GM23338 (cell line): ENCODE measurements around the gene LRP1-AS. TPM values are rescaled to one million over a fixed set of nuclear protein-coding genes. Genes with fewer than 3 reads are reported as not detected.

Source experiments
- ATAC-seq: fragments of 200-7000 bp; cut with Tn5 transposase; 3 replicates; pipeline ENCODE4 v1.9.1; 2020
- DNase-seq: peaks from one replicate; pipeline ENCODE4 v3.0.0-alpha.2; 2015; ENCODE audit warnings: low spot score
- H2AFZ ChIP-seq: fragments of 200-600 bp; sonication (generic); 2 replicates; pipeline ENCODE4 v1.8.0; 2016; ENCODE audit warnings: antibody characterized with exemption, mild to moderate bottlenecking, moderate library complexity
- H3F3A ChIP-seq: fragments of 200-600 bp; sonication (generic); replicated peaks from 2 replicates; pipeline ENCODE4 v1.8.0; 2017; ENCODE audit warnings: antibody characterized with exemption, mixed run types, low read depth
- H3K27ac ChIP-seq: fragments of 200-600 bp; sonication (generic); 2 replicates; pipeline ENCODE4 v1.6.1; 2016; ENCODE audit warnings: low read depth
- H3K27me3 ChIP-seq: fragments of 200-600 bp; sonication (generic); 2 replicates; pipeline ENCODE4 v1.8.0; 2016; ENCODE audit warnings: mild to moderate bottlenecking, mixed run types, moderate library complexity; ENCODE audit not compliant: insufficient read depth
- H3K36me3 ChIP-seq: fragments of 200-600 bp; sonication (generic); 2 replicates; pipeline ENCODE4 v1.8.0; 2016; ENCODE audit warnings: mild to moderate bottlenecking; ENCODE audit not compliant: insufficient read depth
- H3K4me1 ChIP-seq: fragments of 200-600 bp; sonication (generic); 2 replicates; pipeline ENCODE4 v1.8.0; 2016; ENCODE audit warnings: mild to moderate bottlenecking, moderate library complexity; ENCODE audit not compliant: insufficient read depth
- H3K4me2 ChIP-seq: fragments of 200-600 bp; sonication (generic); 2 replicates; pipeline ENCODE4 v1.7.1; 2017; ENCODE audit warnings: mixed run types
- H3K4me3 ChIP-seq: fragments of 200-600 bp; sonication (generic); 2 replicates; pipeline ENCODE4 v1.6.1; 2016; ENCODE audit warnings: mixed run types
- H3K79me2 ChIP-seq: fragments of 200-600 bp; sonication (generic); replicated peaks from 2 replicates; pipeline ENCODE4 v1.8.0; 2017; ENCODE audit warnings: mild to moderate bottlenecking; ENCODE audit not compliant: insufficient read depth
- H3K9me2 ChIP-seq: fragments of 200-600 bp; sonication (generic); 2 replicates; pipeline ENCODE4 v1.8.0; 2017; ENCODE audit not compliant: insufficient read depth
- H4K20me1 ChIP-seq: fragments of 200-600 bp; sonication (generic); replicated peaks from 2 replicates; pipeline ENCODE4 v1.8.0; 2017; ENCODE audit warnings: mild to moderate bottlenecking; ENCODE audit not compliant: insufficient read depth
- H3K27ac Mint-ChIP-seq: 2 replicates; pipeline ENCODE4 v1.8.0; 2020; ENCODE audit warnings: inconsistent platforms, mild to moderate bottlenecking, moderate library complexity, mixed read lengths
- H3K27me3 Mint-ChIP-seq: 3 replicates; pipeline ENCODE4 v1.8.0; 2022; ENCODE audit warnings: low read depth, mild to moderate bottlenecking, moderate library complexity, mixed read lengths, inconsistent platforms; ENCODE audit not compliant: insufficient read depth, poor library complexity
- H3K36me3 Mint-ChIP-seq: 3 replicates; pipeline ENCODE4 v1.8.0; 2021; ENCODE audit warnings: low read depth, mild to moderate bottlenecking, inconsistent platforms, moderate library complexity, mixed read lengths
- H3K4me1 Mint-ChIP-seq: 3 replicates; pipeline ENCODE4 v1.8.0; 2020; ENCODE audit warnings: mild to moderate bottlenecking, inconsistent platforms, mixed read lengths
- H3K4me3 Mint-ChIP-seq: 3 replicates; pipeline ENCODE4 v1.8.0; 2021; ENCODE audit warnings: moderate library complexity, mild to moderate bottlenecking, inconsistent platforms, mixed read lengths
- H3K9me3 Mint-ChIP-seq: 3 replicates; pipeline ENCODE4 v1.8.0; 2020; ENCODE audit warnings: moderate library complexity, mild to moderate bottlenecking, inconsistent platforms, mixed read lengths
- ETS1 ChIP-seq: IDR thresholded peaks from 2 replicates; pipeline ENCODE4 v1.6.1; 2016; ENCODE audit warnings: antibody characterized with exemption
- JUNB ChIP-seq: IDR thresholded peaks from one replicate; pipeline ENCODE4 v1.6.1; 2016; ENCODE audit warnings: antibody characterized with exemption; ENCODE audit not compliant: unreplicated experiment
- STAT1 ChIP-seq: IDR thresholded peaks from one replicate; pipeline ENCODE4 v1.6.1; 2016; ENCODE audit warnings: antibody characterized with exemption; ENCODE audit not compliant: unreplicated experiment
- ZNF114 ChIP-seq: fragments of 250-450 bp; sonication (Bioruptor Pico); IDR thresholded peaks from 2 replicates; pipeline ENCODE4 v1.5.0; 2020; ENCODE audit warnings: mild to moderate bottlenecking, moderate library complexity
- ZNF331 ChIP-seq: fragments of 250-450 bp; sonication (Bioruptor Pico); IDR thresholded peaks from 2 replicates; pipeline ENCODE4 v1.5.0; 2020; ENCODE audit warnings: low read depth, mild to moderate bottlenecking, moderate library complexity
- polyA plus RNA-seq: library from polyadenylated mRNA; unstranded; fragments of >200 nt; fragmentation: Nextera tagmentation; extraction: Ambion mirVana; gene quantifications from 2 replicates; pipeline ENCODE4 v1.2.1, GENCODE V29; 2016
- total RNA-seq: library from RNA; depleted of rRNA; stranded (reverse); fragments of >200 nt; shearing (Covaris generic); gene quantifications from 2 replicates; pipeline ENCODE4 v1.2.3, GENCODE V29; 2014
- TF ChIP-seq, protein P1 (sequence below), 2 experiments: fragments of 200-600 bp in 1 of 2; sonication (generic) in 1 of 2; conservative IDR thresholded peaks; 2 replicates each; pipeline versions ENCODE4 v1.5.1 to v1.6.1; 2016 to 2017; ENCODE audit warnings: antibody characterized with exemption in 2 of 2, low read depth in 2 of 2, mild to moderate bottlenecking in 2 of 2, moderate library complexity in 1 of 2

Gene LRP1-AS
- total and polyA plus RNA-seq, 2 experiments from 2014 or later, result 0.86 TPM; not detected in 1

DNA sequence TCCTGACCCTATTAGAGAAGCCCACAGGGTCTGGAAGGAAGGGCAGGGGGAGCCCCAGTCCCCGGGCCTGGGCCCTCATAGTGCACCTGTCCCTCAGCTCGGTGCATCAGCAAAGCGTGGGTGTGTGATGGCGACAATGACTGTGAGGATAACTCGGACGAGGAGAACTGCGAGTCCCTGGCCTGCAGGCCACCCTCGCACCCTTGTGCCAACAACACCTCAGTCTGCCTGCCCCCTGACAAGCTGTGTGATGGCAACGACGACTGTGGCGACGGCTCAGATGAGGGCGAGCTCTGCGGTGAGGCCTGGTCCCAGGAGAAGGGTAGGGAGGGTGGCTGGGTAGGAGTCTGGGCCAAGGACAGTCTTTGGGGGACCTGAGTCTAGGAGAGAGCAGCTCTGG is 26.3 kb upstream of the LRP1-AS start:
- peaks cover 26% of the 10 kb centered on the region for H3K36me3 ChIP-seq
- no peak for TF ChIP-seq ETS1
- TF ChIP-seq, protein P1, sequence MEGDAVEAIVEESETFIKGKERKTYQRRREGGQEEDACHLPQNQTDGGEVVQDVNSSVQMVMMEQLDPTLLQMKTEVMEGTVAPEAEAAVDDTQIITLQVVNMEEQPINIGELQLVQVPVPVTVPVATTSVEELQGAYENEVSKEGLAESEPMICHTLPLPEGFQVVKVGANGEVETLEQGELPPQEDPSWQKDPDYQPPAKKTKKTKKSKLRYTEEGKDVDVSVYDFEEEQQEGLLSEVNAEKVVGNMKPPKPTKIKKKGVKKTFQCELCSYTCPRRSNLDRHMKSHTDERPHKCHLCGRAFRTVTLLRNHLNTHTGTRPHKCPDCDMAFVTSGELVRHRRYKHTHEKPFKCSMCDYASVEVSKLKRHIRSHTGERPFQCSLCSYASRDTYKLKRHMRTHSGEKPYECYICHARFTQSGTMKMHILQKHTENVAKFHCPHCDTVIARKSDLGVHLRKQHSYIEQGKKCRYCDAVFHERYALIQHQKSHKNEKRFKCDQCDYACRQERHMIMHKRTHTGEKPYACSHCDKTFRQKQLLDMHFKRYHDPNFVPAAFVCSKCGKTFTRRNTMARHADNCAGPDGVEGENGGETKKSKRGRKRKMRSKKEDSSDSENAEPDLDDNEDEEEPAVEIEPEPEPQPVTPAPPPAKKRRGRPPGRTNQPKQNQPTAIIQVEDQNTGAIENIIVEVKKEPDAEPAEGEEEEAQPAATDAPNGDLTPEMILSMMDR (conservative IDR thresholded peaks at IDR 0.05; ENCODE audit: low read depth in 2 of 2), result no peak
- no peak for TF ChIP-seq JUNB
- no peak for TF ChIP-seq STAT1
- no peak for TF ChIP-seq ZNF331 (CRISPR knock-in tag)
- no peak overlapping the region for H3K4me3 Mint-ChIP-seq
- H3F3A ChIP-seq, result peaks cover 15% of the 10 kb centered on the region; the same call in 1 of the 2 replicates
- H2AFZ ChIP-seq, result no peak overlapping the region
- H3K27ac ChIP-seq, result no peak overlapping the region
- DNase-seq, result no peak
- H3K27me3 Mint-ChIP-seq, result peaks cover 22% of the 10 kb centered on the region
- no peak for ATAC-seq
- no peaks in the 10 kb centered on the region for H3K4me1 ChIP-seq
- peaks cover 6% of the 10 kb centered on the region for H3K4me1 Mint-ChIP-seq
- H3K4me3 ChIP-seq, result no peak overlapping the region
- peaks cover 20% of the 10 kb centered on the region; the same call in 1 of the 2 replicates for H4K20me1 ChIP-seq
- no peaks in the 10 kb centered on the region for H3K27me3 ChIP-seq
- no peaks in the 10 kb centered on the region; the same call in 1 of the 2 replicates for H3K79me2 ChIP-seq
- H3K27ac Mint-ChIP-seq, result no peak overlapping the region
- H3K4me2 ChIP-seq, result no peak overlapping the region
- H3K9me3 Mint-ChIP-seq, result no peaks in the 10 kb centered on the region; the same call in 2 of the 3 replicates
- peaks cover 91% of the 10 kb centered on the region for H3K36me3 Mint-ChIP-seq
- no peaks in the 10 kb centered on the region for H3K9me2 ChIP-seq

DNA sequence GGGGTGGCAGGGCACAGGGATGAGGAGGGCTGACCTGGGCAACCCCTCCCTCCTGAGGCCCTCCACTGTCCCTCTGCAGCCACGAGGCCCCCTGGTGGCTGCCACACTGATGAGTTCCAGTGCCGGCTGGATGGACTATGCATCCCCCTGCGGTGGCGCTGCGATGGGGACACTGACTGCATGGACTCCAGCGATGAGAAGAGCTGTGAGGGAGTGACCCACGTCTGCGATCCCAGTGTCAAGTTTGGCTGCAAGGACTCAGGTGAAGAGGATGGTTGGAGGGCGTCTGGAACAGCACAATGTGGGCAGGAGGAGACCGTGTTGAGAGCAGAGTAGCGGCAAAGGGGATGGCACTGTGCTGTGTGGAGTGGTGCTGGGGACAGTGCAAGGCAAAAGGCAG is 25.7 kb upstream of the LRP1-AS start:
- no peak overlapping the region for H3K27ac Mint-ChIP-seq
- peak; percentile 84 for DNase-seq
- Histone ChIP-seq H3K4me3 (no peak overlapping the region), H3K36me3 (peaks cover 26% of the 10 kb centered on the region), H3K27me3 (no peaks in the 10 kb centered on the region), H2AFZ (no peak overlapping the region), H3F3A (peaks cover 15% of the 10 kb centered on the region; the same call in 1 of the 2 replicates), H3K4me2 (no peak overlapping the region), H3K9me2 (no peaks in the 10 kb centered on the region), H3K79me2 (no peaks in the 10 kb centered on the region; the same call in 1 of the 2 replicates), H3K4me1 (no peaks in the 10 kb centered on the region), H3K27ac (no peak overlapping the region), H4K20me1 (peaks cover 20% of the 10 kb centered on the region; the same call in 1 of the 2 replicates)
- TF ChIP-seq ZNF114 (CRISPR knock-in tag), result no peak
- TF ChIP-seq, protein P1 (conservative IDR thresholded peaks at IDR 0.05; ENCODE audit: low read depth in 2 of 2), result peak; percentile 73 to 90
- peaks cover 91% of the 10 kb centered on the region for H3K36me3 Mint-ChIP-seq
- H3K9me3 Mint-ChIP-seq, result no peaks in the 10 kb centered on the region; the same call in 2 of the 3 replicates
- H3K4me1 Mint-ChIP-seq, result peaks cover 6% of the 10 kb centered on the region
- H3K4me3 Mint-ChIP-seq, result no peak overlapping the region
- peak; percentile 80 for ATAC-seq
- H3K27me3 Mint-ChIP-seq, result peaks cover 20% of the 10 kb centered on the region
